ENCODE measurements around the gene ALOX15.
"Not testable (repeated sequence)": the region's sequence is repeated elsewhere in the genome, so short reads cannot be mapped to it uniquely, and the experiment has no call there.

ALOX15 gene

GRCh38 chr17:4626734-4627256, 14.7 kb downstream of the ALOX15 start:
- no peak for DNase-seq
- intact Hi-C loops (cut with DNase I), result loop anchor here (5.0 kb wide), 1 partner anchor 64 kb away; the partner anchor contains the start of gene GGT6

- intact Hi-C loops (cut with DNase I), result loop anchor here (5.0 kb wide), 1 partner anchor 63 kb away; the partner anchor contains the start of gene GGT6
- DNase-seq, result no peak
These were observed 16.3 kb downstream of the ALOX15 start for GRCh38 chr17:4625181-4625617.

GRCh38 chr17:4624451-4624911, 17.0 kb downstream of the ALOX15 start:
- DNase-seq; intact Hi-C loops (cut with DNase I): not testable (repeated sequence)

- no peak for DNase-seq
- intact Hi-C loops (cut with DNase I), result no loop called here
These were observed 18.2 kb downstream of the ALOX15 start for GRCh38 chr17:4623249-4623648.

GRCh38 chr17:4622375-4622774, 19.1 kb downstream of the ALOX15 start:
- intact Hi-C loops (cut with DNase I), result no loop called here

GRCh38 chr17:4620531-4621101, 20.9 kb downstream of the ALOX15 start:
- intact Hi-C loops (cut with DNase I), result no loop called here

More at GRCh38 chr17:4622375-4622774, 19.1 kb downstream of the ALOX15 start:
- DNase-seq, result no peak

GRCh38 chr17:4617590-4618351, 23.7 kb downstream of the ALOX15 start:
- DNase-seq, result no peak
- intact Hi-C loops (cut with DNase I), result no loop called here

More at GRCh38 chr17:4620531-4621101, 20.9 kb downstream of the ALOX15 start:
- DNase-seq, result no peak

- no peak for DNase-seq
- intact Hi-C loops (cut with DNase I), result no loop called here
These were observed 24.4 kb downstream of the ALOX15 start for GRCh38 chr17:4617090-4617489.

- intact Hi-C loops (cut with DNase I), result no loop called here
- no peak for DNase-seq
These were observed 25.0 kb downstream of the ALOX15 start for GRCh38 chr17:4616476-4616875.

- intact Hi-C loops (cut with DNase I), result no loop called here
These were observed 30.8 kb downstream of the ALOX15 start for GRCh38 chr17:4610656-4611055.

GRCh38 chr17:4610162-4610561, 31.3 kb downstream of the ALOX15 start:
- intact Hi-C loops (cut with DNase I), result no loop called here
- no peak for DNase-seq

More at GRCh38 chr17:4610656-4611055, 30.8 kb downstream of the ALOX15 start:
- no peak for DNase-seq

GRCh38 chr17:4609761-4610160, 31.7 kb downstream of the ALOX15 start:
- intact Hi-C loops (cut with DNase I), result no loop called here
- no peak for DNase-seq

GRCh38 chr17:4607773-4608187, 33.7 kb downstream of the ALOX15 start:
- DNase-seq, result peak in 34 of 42 donors; percentile 18 to 71 (median 40)
- intact Hi-C loops (cut with DNase I), result no loop called here

GRCh38 chr17:4607261-4607741, 34.2 kb downstream of the ALOX15 start:
- no peak for DNase-seq
- intact Hi-C loops (cut with DNase I), result no loop called here

- intact Hi-C loops (cut with DNase I), result no loop called here
- peak in 12 of 42 donors; percentile 2 to 43 (median 20) for DNase-seq
These were observed 35.7 kb downstream of the ALOX15 start for GRCh38 chr17:4605826-4606225.

- intact Hi-C loops (cut with DNase I), result not testable (repeated sequence)
These were observed 36.7 kb downstream of the ALOX15 start for GRCh38 chr17:4604736-4605135.

GRCh38 chr17:4604111-4604644, 37.3 kb downstream of the ALOX15 start:
- DNase-seq, result no peak
- intact Hi-C loops (cut with DNase I), result no loop called here

More at GRCh38 chr17:4604736-4605135, 36.7 kb downstream of the ALOX15 start:
- DNase-seq, result not testable (repeated sequence)

- intact Hi-C loops (cut with DNase I), result no loop called here
- no peak for DNase-seq
These were observed 39.4 kb downstream of the ALOX15 start for GRCh38 chr17:4602041-4602440.

- intact Hi-C loops (cut with DNase I), result no loop called here
- DNase-seq, result no peak
These were observed 40.2 kb downstream of the ALOX15 start for GRCh38 chr17:4601326-4601725.

GRCh38 chr17:4600563-4600962, 40.9 kb downstream of the ALOX15 start:
- DNase-seq, result no peak
- intact Hi-C loops (cut with DNase I), result no loop called here
